Lower leg skin (tissue), 3 donors: ENCODE data around the gene CTNNBL1.

Experiments used
- CTCF ChIP-seq, 3 donors: fragments of 450-650 bp; IDR thresholded peaks; one replicate each; pipeline ENCODE4 v1.5.1; 2016; ENCODE audit warnings: antibody characterized with exemption in 3 of 3, mild to moderate bottlenecking in 3 of 3, moderate library complexity in 2 of 3
- POLR2A ChIP-seq, 2 donors: fragments of 450-650 bp; IDR thresholded peaks; one replicate each; pipeline ENCODE4 v1.6.1; 2016 to 2017; ENCODE audit warnings: antibody characterized with exemption in 2 of 2, mild to moderate bottlenecking in 1 of 2, moderate library complexity in 1 of 2

- TF ChIP-seq CTCF (IDR thresholded peaks at IDR 0.05) (no peak), POLR2A (IDR thresholded peaks at IDR 0.05) (no peak)
Measured at GRCh38 chr20:37848706-37849105, 154.9 kb downstream of the CTNNBL1 start.
